ENCODE results near the gene CATSPER3. TPM values are rescaled to one million over a fixed set of nuclear protein-coding genes. Genes with fewer than 3 reads are reported as not detected.

The CATSPER3 gene
- polyA plus RNA-seq, 1 donor from 2014 or later, result 0.17 TPM

DNA sequence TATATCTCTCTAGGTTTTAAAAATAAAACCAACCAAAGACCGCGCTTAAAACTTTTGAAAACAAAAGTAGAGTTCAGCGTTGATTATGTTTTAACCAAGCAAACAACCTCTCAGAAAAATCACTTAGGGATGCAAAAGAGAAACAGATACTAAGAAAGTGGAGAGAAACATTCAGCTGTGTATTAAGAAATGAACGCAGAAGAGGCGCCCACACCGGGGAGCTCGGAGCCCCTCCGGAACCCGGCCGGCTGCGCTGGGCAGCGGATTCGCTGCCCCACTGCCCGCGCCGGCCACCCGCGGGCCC is 64.9 kb downstream of the CATSPER3 start:
- no peak overlapping the region for H2AFZ ChIP-seq (ENCODE audit: low read depth, low read length)

DNA sequence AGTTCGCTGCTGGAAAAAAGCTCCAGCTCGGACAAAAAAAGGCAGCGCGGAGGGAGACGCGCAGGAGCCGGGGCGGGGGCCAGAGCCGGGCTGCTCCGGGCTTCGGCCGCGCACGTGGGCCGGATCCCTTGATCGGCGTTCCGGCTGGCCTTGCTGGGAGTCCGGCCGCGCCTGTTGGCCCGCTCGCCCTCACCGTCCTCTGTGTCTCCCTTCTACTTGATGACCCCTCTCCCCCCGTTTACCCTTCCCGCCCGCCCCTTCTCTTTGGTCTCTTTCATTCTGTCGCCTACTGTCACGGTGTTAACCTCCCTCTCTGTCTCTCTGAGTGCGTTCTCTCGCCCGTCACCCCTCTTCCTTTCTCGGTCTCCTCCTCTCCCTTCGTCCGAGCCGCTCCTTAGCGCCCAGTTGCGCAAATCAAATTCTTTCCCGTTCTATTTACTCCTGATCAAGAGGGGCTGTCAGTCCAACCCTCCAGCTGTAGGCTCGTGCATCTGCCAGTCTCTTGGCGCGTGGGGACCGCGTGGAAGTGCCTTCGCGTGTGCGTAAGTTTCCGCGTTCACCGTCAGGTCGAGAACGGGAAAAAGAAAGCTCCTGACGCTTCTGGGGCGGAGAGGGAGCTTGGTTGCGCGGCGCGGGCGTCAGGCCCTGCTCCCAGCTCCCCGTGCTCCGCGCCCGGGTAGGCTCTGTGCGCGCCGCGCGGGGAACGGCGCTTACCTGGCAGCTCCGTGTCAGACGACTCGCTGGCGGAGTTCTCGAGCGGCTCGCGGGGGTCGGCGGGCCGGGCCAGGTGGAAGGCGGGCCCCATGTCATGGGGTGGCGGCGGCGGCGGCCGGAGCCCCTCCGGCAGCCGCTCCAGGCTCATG is 65.5 kb downstream of the CATSPER3 start:
- TF ChIP-seq, protein P1, sequence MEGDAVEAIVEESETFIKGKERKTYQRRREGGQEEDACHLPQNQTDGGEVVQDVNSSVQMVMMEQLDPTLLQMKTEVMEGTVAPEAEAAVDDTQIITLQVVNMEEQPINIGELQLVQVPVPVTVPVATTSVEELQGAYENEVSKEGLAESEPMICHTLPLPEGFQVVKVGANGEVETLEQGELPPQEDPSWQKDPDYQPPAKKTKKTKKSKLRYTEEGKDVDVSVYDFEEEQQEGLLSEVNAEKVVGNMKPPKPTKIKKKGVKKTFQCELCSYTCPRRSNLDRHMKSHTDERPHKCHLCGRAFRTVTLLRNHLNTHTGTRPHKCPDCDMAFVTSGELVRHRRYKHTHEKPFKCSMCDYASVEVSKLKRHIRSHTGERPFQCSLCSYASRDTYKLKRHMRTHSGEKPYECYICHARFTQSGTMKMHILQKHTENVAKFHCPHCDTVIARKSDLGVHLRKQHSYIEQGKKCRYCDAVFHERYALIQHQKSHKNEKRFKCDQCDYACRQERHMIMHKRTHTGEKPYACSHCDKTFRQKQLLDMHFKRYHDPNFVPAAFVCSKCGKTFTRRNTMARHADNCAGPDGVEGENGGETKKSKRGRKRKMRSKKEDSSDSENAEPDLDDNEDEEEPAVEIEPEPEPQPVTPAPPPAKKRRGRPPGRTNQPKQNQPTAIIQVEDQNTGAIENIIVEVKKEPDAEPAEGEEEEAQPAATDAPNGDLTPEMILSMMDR (IDR thresholded peaks at IDR 0.05; ENCODE audit: poor library complexity, severe bottlenecking), result no peak
- TF ChIP-seq REST (IDR thresholded peaks at IDR 0.05; ENCODE audit: borderline replicate concordance) (no peak), RAD21 (conservative IDR thresholded peaks at IDR 0.05) (no peak), EP300 (conservative IDR thresholded peaks at IDR 0.05; ENCODE audit: poor library complexity, severe bottlenecking) (no peak), EZH2 (IDR thresholded peaks at IDR 0.05; ENCODE audit: borderline replicate concordance, insufficient read depth, low read length, poor library complexity, severe bottlenecking) (peak; percentile 93), MXI1 (conservative IDR thresholded peaks at IDR 0.05; ENCODE audit: poor library complexity, severe bottlenecking) (peak; percentile 24), SMC3 (conservative IDR thresholded peaks at IDR 0.05; ENCODE audit: poor library complexity) (no peak), TAF1 (IDR thresholded peaks at IDR 0.05; ENCODE audit: low read depth) (no peak), POLR2AphosphoS5 (IDR thresholded peaks at IDR 0.05) (peak; percentile 74)
- no peaks in the 10 kb centered on the region for H4K20me1 ChIP-seq (ENCODE audit: insufficient read depth)
- no peak overlapping the region for H3K4me2 ChIP-seq (ENCODE audit: low read length)

More for the DNA sequence above, 64.9 kb downstream of the CATSPER3 start:
- Histone ChIP-seq H3K4me2 (ENCODE audit: low read length) (no peak overlapping the region), H4K20me1 (ENCODE audit: insufficient read depth) (no peaks in the 10 kb centered on the region), H3K27me3 (ENCODE audit: insufficient read depth, low read depth, low read length) (peaks cover 98% of the 10 kb centered on the region), H3K4me3 (ENCODE audit: low read length) (no peak overlapping the region), H3K79me2 (replicated peaks; ENCODE audit: insufficient read depth, low read length) (no peaks in the 10 kb centered on the region), H3K36me3 (ENCODE audit: insufficient read depth, low read length) (no peaks in the 10 kb centered on the region), H3K9me3 (ENCODE audit: low read length) (no peaks in the 10 kb centered on the region), H3K9me2 (ENCODE audit: insufficient read depth, low read length) (no peaks in the 10 kb centered on the region), H3F3A (ENCODE audit: insufficient read depth, low read length, poor library complexity, severe bottlenecking) (no peaks in the 10 kb centered on the region), H3K27ac (ENCODE audit: low read length) (no peak overlapping the region), H3K9ac (ENCODE audit: low read length) (no peak overlapping the region)
- TF ChIP-seq REST (IDR thresholded peaks at IDR 0.05; ENCODE audit: borderline replicate concordance) (no peak), RAD21 (conservative IDR thresholded peaks at IDR 0.05) (no peak), EP300 (conservative IDR thresholded peaks at IDR 0.05; ENCODE audit: poor library complexity, severe bottlenecking) (no peak), EZH2 (IDR thresholded peaks at IDR 0.05; ENCODE audit: borderline replicate concordance, insufficient read depth, low read length, poor library complexity, severe bottlenecking) (peak; percentile 28)

More for the DNA sequence above, 65.5 kb downstream of the CATSPER3 start:
- H3K27me3 ChIP-seq (ENCODE audit: insufficient read depth, low read depth, low read length), result peaks cover 98% of the 10 kb centered on the region
- H3F3A ChIP-seq (ENCODE audit: insufficient read depth, low read length, poor library complexity, severe bottlenecking), result no peaks in the 10 kb centered on the region
- no peaks in the 10 kb centered on the region for H3K9me3 ChIP-seq (ENCODE audit: low read length)
- H3K79me2 ChIP-seq (replicated peaks; ENCODE audit: insufficient read depth, low read length), result no peaks in the 10 kb centered on the region
- no peak overlapping the region for H3K9ac ChIP-seq (ENCODE audit: low read length)
- H3K4me3 ChIP-seq (ENCODE audit: low read length), result peak overlapping the region; percentile 39
- H3K27ac ChIP-seq (ENCODE audit: low read length), result no peak overlapping the region
- H2AFZ ChIP-seq (ENCODE audit: low read depth, low read length), result no peak overlapping the region
- no peaks in the 10 kb centered on the region for H3K36me3 ChIP-seq (ENCODE audit: insufficient read depth, low read length)
- no peaks in the 10 kb centered on the region for H3K9me2 ChIP-seq (ENCODE audit: insufficient read depth, low read length)

Data from neural cell (in vitro differentiated cells).